Ascending aorta (tissue), 2 donors: Measurements from ENCODE around the gene SEC14L1. TPM values are rescaled to one million over a fixed set of nuclear protein-coding genes. Genes with fewer than 3 reads are reported as not detected.

Experiments used
- DNase-seq, 2 donors: peaks; one replicate each; pipeline ENCODE4 v3.0.0-alpha.2; 2019; ENCODE audit warnings: low spot score in 2 of 2
- H3K27ac ChIP-seq, 2 donors: fragments of 200-600 bp; sonication (generic); one replicate each; pipeline ENCODE4 v1.5.1; 2016 to 2017; ENCODE audit warnings: mild to moderate bottlenecking in 1 of 2
- H3K27me3 ChIP-seq: fragments of 200-600 bp; sonication (generic); one replicate; pipeline ENCODE4 v1.5.1; 2017
- H3K36me3 ChIP-seq, 2 donors: fragments of 200-600 bp; sonication (generic); one replicate each; pipeline ENCODE4 v1.5.1; 2016
- H3K4me1 ChIP-seq, 2 donors: fragments of 200-600 bp; sonication (generic); one replicate each; pipeline ENCODE4 v1.5.1; 2016 to 2017; ENCODE audit warnings: mild to moderate bottlenecking in 1 of 2
- H3K4me3 ChIP-seq, 2 donors: fragments of 200-600 bp; sonication (generic); one replicate each; pipeline ENCODE4 v1.5.1; 2016 to 2017; ENCODE audit warnings: mild to moderate bottlenecking in 1 of 2
- H3K9me3 ChIP-seq, 2 donors: fragments of 200-600 bp; sonication (generic); one replicate each; pipeline ENCODE4 v1.5.1; 2016
- CTCF ChIP-seq, 3 experiments: fragments of 200-600 bp in 2 of 3; fragments of 450-650 bp in 1 of 3; sonication (generic) in 2 of 3; IDR thresholded peaks; one replicate each; pipeline ENCODE4 v1.5.1; 2016 to 2019; ENCODE audit warnings: antibody characterized with exemption in 3 of 3, mild to moderate bottlenecking in 1 of 3, moderate library complexity in 1 of 3
- intact Hi-C: fragments of 100-400 bp; cut with DNase I; formaldehyde crosslinking; loops from one replicate; pipeline ENCODE4 v1.15.1; 2023
- total RNA-seq: library from RNA; depleted of rRNA; stranded (reverse); fragments of >200 nt; gene quantifications from one replicate; pipeline ENCODE4 v1.1.0, GENCODE V29; 2016

Gene SEC14L1
- total RNA-seq, 1 donor from 2014 or later = 176 TPM

GRCh38 chr17:77208856-77209255, 68.1 kb downstream of the SEC14L1 start:
- intact Hi-C loops = loop anchor here (1.0 kb wide), 1 partner anchor 113 kb away; no protein-coding TSS in a partner anchor
- H3K4me1 ChIP-seq = no peaks in the 10 kb centered on the region
- no peaks in the 10 kb centered on the region for H3K27me3 ChIP-seq
- H3K27ac ChIP-seq = no peak overlapping the region
- no peak for TF ChIP-seq CTCF (IDR thresholded peaks at IDR 0.05)
- H3K4me3 ChIP-seq = no peak overlapping the region
- DNase-seq = no peak
- H3K36me3 ChIP-seq = peaks cover 88 to 94% of the 10 kb centered on the region in 2 donors
- H3K9me3 ChIP-seq = no peaks in the 10 kb centered on the region

- no peak for DNase-seq
- no peaks in the 10 kb centered on the region for H3K4me1 ChIP-seq
- H3K36me3 ChIP-seq = peaks cover 89 to 94% of the 10 kb centered on the region in 2 donors
- no peak overlapping the region for H3K27ac ChIP-seq
- no peak overlapping the region for H3K4me3 ChIP-seq
- H3K27me3 ChIP-seq = no peaks in the 10 kb centered on the region
- intact Hi-C loops = no loop called here
- TF ChIP-seq CTCF (IDR thresholded peaks at IDR 0.05) = no peak
- no peaks in the 10 kb centered on the region for H3K9me3 ChIP-seq
These were observed 68.6 kb downstream of the SEC14L1 start for GRCh38 chr17:77209330-77209748.

GRCh38 chr17:77210331-77210730, 69.6 kb downstream of the SEC14L1 start:
- H3K9me3 ChIP-seq = no peaks in the 10 kb centered on the region
- H3K4me3 ChIP-seq = no peak overlapping the region
- no peaks in the 10 kb centered on the region for H3K4me1 ChIP-seq
- TF ChIP-seq CTCF (IDR thresholded peaks at IDR 0.05) = no peak
- no peaks in the 10 kb centered on the region for H3K27me3 ChIP-seq
- intact Hi-C loops = no loop called here
- peaks cover 88 to 92% of the 10 kb centered on the region in 2 donors for H3K36me3 ChIP-seq
- no peak overlapping the region for H3K27ac ChIP-seq
- no peak for DNase-seq

GRCh38 chr17:77210946-77211541, 70.3 kb downstream of the SEC14L1 start:
- Histone ChIP-seq H3K4me1 (no peaks in the 10 kb centered on the region), H3K4me3 (no peak overlapping the region), H3K27me3 (no peaks in the 10 kb centered on the region), H3K9me3 (no peaks in the 10 kb centered on the region), H3K36me3 (peaks cover 81 to 88% of the 10 kb centered on the region in 2 donors), H3K27ac (no peak overlapping the region)
- no peak for DNase-seq
- TF ChIP-seq CTCF (IDR thresholded peaks at IDR 0.05) = no peak
- intact Hi-C loops = no loop called here

GRCh38 chr17:77211681-77212080, 70.9 kb downstream of the SEC14L1 start:
- no peak overlapping the region for H3K4me3 ChIP-seq
- no peaks in the 10 kb centered on the region for H3K9me3 ChIP-seq
- H3K27ac ChIP-seq = no peak overlapping the region
- H3K27me3 ChIP-seq = no peaks in the 10 kb centered on the region
- peaks cover 79 to 86% of the 10 kb centered on the region in 2 donors for H3K36me3 ChIP-seq
- H3K4me1 ChIP-seq = no peaks in the 10 kb centered on the region
- DNase-seq = no peak
- intact Hi-C loops = no loop called here
- TF ChIP-seq CTCF (IDR thresholded peaks at IDR 0.05) = no peak
